Fibroblast of skin of scalp (primary cell): Measurements from ENCODE around the gene MEN1. TPM values are rescaled to one million over a fixed set of nuclear protein-coding genes. Genes with fewer than 3 reads are reported as not detected.

Experiments
- DNase-seq: peaks from one replicate; pipeline ENCODE4 v3.0.0-alpha.2; 2013
- polyA plus RNA-seq, 2 experiments: library from polyadenylated mRNA; unstranded; fragments of 120-200 nt; gene quantifications; one replicate each; pipeline ENCODE4 v1.2.1, GENCODE V29; 2013; ENCODE audit not compliant: insufficient read length in 2 of 2

The MEN1 gene
- polyA plus RNA-seq (2013, experiment 1 of 2; ENCODE audit: insufficient read length) = 26.9 TPM
- polyA plus RNA-seq (2013, experiment 2 of 2; ENCODE audit: insufficient read length) = 25.0 TPM

- peak; percentile 96 for DNase-seq
Observed at GRCh38 chr11:64810271-64810890, at the start of gene MEN1. Gene MEN1 (minus strand): TSS chr11:64810551. CDS start chr11:64810109, 442 bp downstream.

- no peak for DNase-seq
Observed at GRCh38 chr11:64859542-64860414, 49.4 kb upstream of the MEN1 start.

GRCh38 chr11:64858467-64859263 is 48.3 kb upstream of the MEN1 start:
- no peak for DNase-seq

GRCh38 chr11:64857485-64857884 is 47.1 kb upstream of the MEN1 start:
- DNase-seq = no peak

- DNase-seq = peak; percentile 77
Observed at GRCh38 chr11:64856382-64857227, 46.3 kb upstream of the MEN1 start.

- DNase-seq = no peak
Observed at GRCh38 chr11:64855596-64856304, 45.4 kb upstream of the MEN1 start.

- peak; percentile 94 for DNase-seq
Observed at GRCh38 chr11:64854534-64855502, 44.5 kb upstream of the MEN1 start.

GRCh38 chr11:64854157-64854533 is 43.8 kb upstream of the MEN1 start:
- DNase-seq = no peak

GRCh38 chr11:64853709-64854108 is 43.4 kb upstream of the MEN1 start:
- no peak for DNase-seq

GRCh38 chr11:64852804-64853509 is 42.6 kb upstream of the MEN1 start:
- no peak for DNase-seq

GRCh38 chr11:64851831-64852351 is 41.5 kb upstream of the MEN1 start:
- no peak for DNase-seq

GRCh38 chr11:64850979-64851567 is 40.7 kb upstream of the MEN1 start:
- DNase-seq = no peak

GRCh38 chr11:64849598-64850356 is 39.4 kb upstream of the MEN1 start:
- peak; percentile 35 for DNase-seq

GRCh38 chr11:64848826-64849597 is 38.7 kb upstream of the MEN1 start:
- DNase-seq = no peak

GRCh38 chr11:64848214-64848825 is 38.0 kb upstream of the MEN1 start:
- no peak for DNase-seq

GRCh38 chr11:64846998-64847666 is 36.8 kb upstream of the MEN1 start:
- peak; percentile 92 for DNase-seq
